Endothelial cell of umbilical vein (primary cell): ENCODE results near the gene SPPL2C. TPM values are rescaled to one million over a fixed set of nuclear protein-coding genes. Genes with fewer than 3 reads are reported as not detected.

ENCODE experiments used
- BruUV-seq: library from RNA; stranded (reverse); fragments of 400-500 nt; replicated peaks from 2 replicates; lab custom pipeline; 2021; lab: Mats Ljungman, UMichigan
- CTCF ChIA-PET: fragments of 300-600, 350-600 bp; sonication (Branson Sonifier 250); formaldehyde crosslinking; loops from one replicate; lab custom pipeline; 2021; ENCODE audit warnings: antibody characterized with exemption, inconsistent platforms; lab: Charles Lee
- POLR2A ChIA-PET: fragments of 300-600, 350-600 bp; sonication (Branson Sonifier 250); formaldehyde crosslinking; loops from one replicate; lab custom pipeline; 2021; ENCODE audit warnings: antibody characterized with exemption, inconsistent platforms; lab: Charles Lee
- DNase-seq: peaks from one replicate; pipeline ENCODE4 v3.0.0-alpha.2; 2011; ENCODE audit warnings: low read depth, low spot score
- FAIRE-seq: peaks from 2 replicates; lab custom pipeline; 2011; peaks lifted over from hg19 to GRCh38; lab: Jason Lieb, UNC
- H2AFZ ChIP-seq: 2 replicates; pipeline ENCODE4 v1.6.0; 2012; ENCODE audit warnings: low read depth, low read length, control low read depth, inconsistent platforms
- H3K27ac ChIP-seq: 2 replicates; pipeline ENCODE4 v1.5.1; 2011; ENCODE audit warnings: low read depth, mild to moderate bottlenecking, control low read depth, low read length, moderate library complexity; ENCODE audit not compliant: insufficient read depth
- H3K27me3 ChIP-seq, 2 experiments: 2 replicates each; pipeline versions ENCODE4 v1.6.0 to v1.6.1; 2011; ENCODE audit warnings: low read length in 2 of 2, mixed read lengths in 1 of 2; ENCODE audit not compliant: control insufficient read depth in 2 of 2, insufficient read depth in 2 of 2
- H3K36me3 ChIP-seq, 2 experiments: 2 replicates in 1 of 2; 3 replicates in 1 of 2; pipeline ENCODE4 v1.5.1; 2011; ENCODE audit warnings: low read length in 2 of 2, mild to moderate bottlenecking in 1 of 2, moderate library complexity in 1 of 2; ENCODE audit not compliant: control insufficient read depth in 2 of 2, insufficient read depth in 2 of 2; ENCODE audit errors: extremely low read depth in 1 of 2
- H3K4me1 ChIP-seq: 3 replicates; pipeline ENCODE4 v1.5.1; 2011; ENCODE audit warnings: mild to moderate bottlenecking, low read length; ENCODE audit not compliant: control insufficient read depth, insufficient read depth; ENCODE audit errors: extremely low read depth
- H3K4me2 ChIP-seq: 2 replicates; pipeline ENCODE4 v1.6.1; 2011; ENCODE audit warnings: low read length, control low read depth, mixed read lengths; ENCODE audit not compliant: insufficient read depth
- H3K4me3 ChIP-seq, 3 experiments: fragments of 200-600 bp in 1 of 3; sonication (generic), shearing (Covaris generic) in 1 of 3; replicated peaks in 1 of 3; 2 replicates each; pipeline ENCODE4 v1.5.1; 2011 to 2016; ENCODE audit warnings: control low read depth in 3 of 3, low read length in 3 of 3, mild to moderate bottlenecking in 2 of 3, inconsistent platforms in 1 of 3, low read depth in 1 of 3, moderate library complexity in 1 of 3; ENCODE audit not compliant: insufficient read depth in 1 of 3
- H3K79me2 ChIP-seq: 2 replicates; pipeline ENCODE4 v1.6.0; 2012; ENCODE audit warnings: low read length, inconsistent platforms; ENCODE audit not compliant: control insufficient read depth, insufficient read depth
- H3K9ac ChIP-seq: replicated peaks from 2 replicates; pipeline ENCODE3; 2011; ENCODE audit warnings: low read length, control low read depth; ENCODE audit not compliant: insufficient read depth; ENCODE audit errors: extremely low read depth
- H3K9me1 ChIP-seq: replicated peaks from 3 replicates; pipeline ENCODE4 v1.6.0; 2011; ENCODE audit warnings: mild to moderate bottlenecking, low read length; ENCODE audit not compliant: control insufficient read depth, insufficient read depth; ENCODE audit errors: extremely low read depth
- H3K9me3 ChIP-seq: replicated peaks from 2 replicates; pipeline ENCODE4 v1.5.1; 2012; ENCODE audit warnings: low read length, inconsistent platforms; ENCODE audit not compliant: control insufficient read depth, insufficient read depth
- H4K20me1 ChIP-seq: replicated peaks from 2 replicates; pipeline ENCODE3; 2011; ENCODE audit warnings: mild to moderate bottlenecking, low read length; ENCODE audit not compliant: control insufficient read depth, insufficient read depth; ENCODE audit errors: extremely low read depth
- EZH2 ChIP-seq: IDR thresholded peaks from 2 replicates; pipeline ENCODE4 v1.6.1; 2012; ENCODE audit warnings: borderline replicate concordance, low read depth, mild to moderate bottlenecking, moderate library complexity, low read length, inconsistent platforms; ENCODE audit not compliant: severe bottlenecking
- FOS ChIP-seq: IDR thresholded peaks from 2 replicates; pipeline ENCODE4 v1.6.1; 2011; ENCODE audit warnings: mild to moderate bottlenecking, low read length, moderate library complexity, borderline replicate concordance; ENCODE audit not compliant: insufficient read depth
- GATA2 ChIP-seq: IDR thresholded peaks from 2 replicates; pipeline ENCODE4 v1.7.0; 2011; ENCODE audit warnings: low read depth, mild to moderate bottlenecking, moderate library complexity, mixed read lengths, low read length; ENCODE audit not compliant: insufficient read length, insufficient read depth
- JUN ChIP-seq: IDR thresholded peaks from 2 replicates; pipeline ENCODE4 v1.6.1; 2011; ENCODE audit warnings: borderline replicate concordance, low read depth; ENCODE audit not compliant: insufficient read length, insufficient read depth
- MYC ChIP-seq: IDR thresholded peaks from one replicate; pipeline ENCODE4 v1.6.1; 2011; ENCODE audit warnings: mild to moderate bottlenecking, low read depth, low read length
- POLR2A ChIP-seq: IDR thresholded peaks from 2 replicates; pipeline ENCODE4 v1.6.1; 2012; ENCODE audit warnings: low read depth, mild to moderate bottlenecking, control low read depth, low read length
- POLR2AphosphoS5 ChIP-seq: IDR thresholded peaks from 2 replicates; pipeline ENCODE4 v1.6.1; 2012; ENCODE audit warnings: low read depth, mild to moderate bottlenecking, control low read depth, low read length, moderate library complexity; ENCODE audit not compliant: insufficient read depth
- dilution Hi-C: fragments of 300-500 bp; cut with MboI; formaldehyde crosslinking; loops from one replicate; pipeline ENCODE4 v1.15.0; 2019; ENCODE audit warnings: low sequenced_read_pairs; ENCODE audit not compliant: extremely low pct_ligation_motif_present
- intact Hi-C: fragments of 100-400 bp; cut with micrococcal nuclease; formaldehyde crosslinking; loops from one replicate; pipeline ENCODE4 v1.10.0; 2022
- polyA plus RNA-seq, 4 experiments: library from polyadenylated mRNA; depleted of rRNA in 3 of 4; stranded (reverse) in 3 of 4; unstranded in 1 of 4; fragments of >200 nt; gene quantifications; 2 replicates each; pipeline versions ENCODE4 v1.2.1 to v1.2.3, GENCODE V29; 2011 to 2012; ENCODE audit warnings: missing spikeins in 1 of 4
- total RNA-seq: library from RNA; stranded (reverse); gene quantifications from 2 replicates; pipeline ENCODE4 v1.2.3, GENCODE V29; 2021
- TF ChIP-seq, protein P1 (sequence below): IDR thresholded peaks from 2 replicates; pipeline ENCODE4 v1.6.1; 2011; ENCODE audit not compliant: insufficient read depth, insufficient read length
- TF ChIP-seq, protein P2 (sequence below), 2 donors: IDR thresholded peaks; 1 replicate in 1 of 2; 2 replicates in 1 of 2; pipeline ENCODE4 v1.5.1; 2011; ENCODE audit warnings: low read length in 2 of 2, mild to moderate bottlenecking in 2 of 2, moderate library complexity in 2 of 2, control low read depth in 1 of 2, inconsistent platforms in 1 of 2, low read depth in 1 of 2; ENCODE audit not compliant: insufficient read depth in 1 of 2; ENCODE audit errors: extremely low read depth in 1 of 2

Gene SPPL2C
- total and polyA plus RNA-seq, 2 donors (not counting 3 experiments of a cell fraction or from before 2014, with no cell fraction given): not detected

DNA sequence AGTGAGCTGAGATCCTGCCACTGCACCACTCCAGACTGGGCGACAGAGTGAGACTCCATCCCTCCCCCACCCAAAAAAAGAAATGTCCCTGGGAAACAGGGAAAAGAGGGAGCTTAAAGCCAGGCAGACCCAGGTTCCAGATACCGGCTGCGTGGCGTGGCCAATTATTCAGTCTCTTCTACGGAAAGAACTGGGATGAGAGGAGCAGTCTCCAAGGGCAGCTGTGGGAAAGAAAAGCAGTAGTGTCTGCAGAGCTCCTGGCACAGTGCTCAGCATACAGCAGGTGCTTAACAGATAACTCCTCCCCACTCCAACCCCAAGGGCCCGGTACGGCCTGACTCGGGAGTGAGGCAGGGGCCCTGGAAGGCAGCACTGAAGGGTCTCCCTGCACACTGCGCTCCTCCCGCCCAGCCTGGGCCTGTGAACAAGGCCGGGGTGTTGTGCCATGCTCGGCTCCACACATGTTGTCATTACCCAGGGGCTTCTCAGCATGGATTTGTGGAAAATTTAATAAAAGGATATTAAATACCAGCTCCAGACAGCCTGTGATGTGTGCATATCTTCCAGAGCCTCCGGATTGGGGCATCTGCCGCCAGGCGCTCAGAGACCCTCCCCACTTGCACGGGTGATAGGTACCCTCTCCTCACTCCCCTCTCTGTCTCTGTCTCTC is 17.6 kb upstream of the SPPL2C start:
- Histone ChIP-seq H3K27ac (no peak overlapping the region), H3K9me1 (no peaks in the 10 kb centered on the region), H3K79me2 (no peaks in the 10 kb centered on the region), H3K36me3 (no peaks in the 10 kb centered on the region), H3K9me3 (no peaks in the 10 kb centered on the region), H3K9ac (no peak overlapping the region), H4K20me1 (no peaks in the 10 kb centered on the region), H3K27me3 (no peaks in the 10 kb centered on the region), H3K4me2 (no peak overlapping the region), H3K4me1 (no peaks in the 10 kb centered on the region), H2AFZ (no peak overlapping the region), H3K4me3 (no peak overlapping the region)
- TF ChIP-seq MYC (no peak), JUN (no peak), GATA2 (no peak), POLR2AphosphoS5 (no peak), FOS (no peak), EZH2 (no peak), POLR2A (no peak)
- TF ChIP-seq, protein P1, sequence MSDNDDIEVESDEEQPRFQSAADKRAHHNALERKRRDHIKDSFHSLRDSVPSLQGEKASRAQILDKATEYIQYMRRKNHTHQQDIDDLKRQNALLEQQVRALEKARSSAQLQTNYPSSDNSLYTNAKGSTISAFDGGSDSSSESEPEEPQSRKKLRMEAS: no peak
- TF ChIP-seq, protein P2, sequence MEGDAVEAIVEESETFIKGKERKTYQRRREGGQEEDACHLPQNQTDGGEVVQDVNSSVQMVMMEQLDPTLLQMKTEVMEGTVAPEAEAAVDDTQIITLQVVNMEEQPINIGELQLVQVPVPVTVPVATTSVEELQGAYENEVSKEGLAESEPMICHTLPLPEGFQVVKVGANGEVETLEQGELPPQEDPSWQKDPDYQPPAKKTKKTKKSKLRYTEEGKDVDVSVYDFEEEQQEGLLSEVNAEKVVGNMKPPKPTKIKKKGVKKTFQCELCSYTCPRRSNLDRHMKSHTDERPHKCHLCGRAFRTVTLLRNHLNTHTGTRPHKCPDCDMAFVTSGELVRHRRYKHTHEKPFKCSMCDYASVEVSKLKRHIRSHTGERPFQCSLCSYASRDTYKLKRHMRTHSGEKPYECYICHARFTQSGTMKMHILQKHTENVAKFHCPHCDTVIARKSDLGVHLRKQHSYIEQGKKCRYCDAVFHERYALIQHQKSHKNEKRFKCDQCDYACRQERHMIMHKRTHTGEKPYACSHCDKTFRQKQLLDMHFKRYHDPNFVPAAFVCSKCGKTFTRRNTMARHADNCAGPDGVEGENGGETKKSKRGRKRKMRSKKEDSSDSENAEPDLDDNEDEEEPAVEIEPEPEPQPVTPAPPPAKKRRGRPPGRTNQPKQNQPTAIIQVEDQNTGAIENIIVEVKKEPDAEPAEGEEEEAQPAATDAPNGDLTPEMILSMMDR (IDR thresholded peaks at IDR 0.05; ENCODE audit: extremely low read depth in 1 of 2, insufficient read depth in 1 of 2, low read depth in 1 of 2, low read length in 2 of 2): no peak
- ChIA-PET CTCF (interaction anchor here (1.0 to 2.1 kb wide), 6 partner anchors 11 to 608 kb away, joined by 3 to 15 read pairs (median 3); no protein-coding TSS in a partner anchor), POLR2A (no interaction called here)
- DNase-seq (no peak), FAIRE-seq (no peak)
- intact Hi-C loops: no loop called here
- BruUV-seq: no TSS peak
- dilution Hi-C loops: no loop called here
